NCI-H1105 (cell line): ENCODE data around the gene FGF18.

Experiments used
- DNase-seq: peaks from one replicate; lab custom pipeline; 2025; lab: John Stamatoyannopoulos, UW

FGF18 gene

DNA sequence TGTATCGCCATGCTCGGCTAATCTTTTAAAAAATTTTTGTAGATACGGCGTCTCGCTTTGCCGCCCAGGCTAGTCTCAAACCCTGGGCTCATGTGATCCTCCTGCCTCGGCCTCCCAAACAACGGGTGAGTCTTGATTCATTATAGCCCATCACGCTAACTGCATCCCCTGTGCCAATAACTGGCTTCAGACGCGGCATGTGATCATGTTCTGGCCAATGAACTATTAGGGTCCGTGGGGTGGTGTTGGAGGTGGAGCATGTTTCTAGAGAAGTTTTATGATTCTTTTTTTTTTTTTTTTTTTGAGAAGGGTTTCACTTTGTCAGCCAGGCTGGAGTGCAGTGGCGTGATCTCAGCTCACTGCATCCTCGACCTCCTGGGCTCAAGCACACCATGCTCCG lies 51.0 kb downstream of the FGF18 start:
- DNase-seq, result no peak

DNA sequence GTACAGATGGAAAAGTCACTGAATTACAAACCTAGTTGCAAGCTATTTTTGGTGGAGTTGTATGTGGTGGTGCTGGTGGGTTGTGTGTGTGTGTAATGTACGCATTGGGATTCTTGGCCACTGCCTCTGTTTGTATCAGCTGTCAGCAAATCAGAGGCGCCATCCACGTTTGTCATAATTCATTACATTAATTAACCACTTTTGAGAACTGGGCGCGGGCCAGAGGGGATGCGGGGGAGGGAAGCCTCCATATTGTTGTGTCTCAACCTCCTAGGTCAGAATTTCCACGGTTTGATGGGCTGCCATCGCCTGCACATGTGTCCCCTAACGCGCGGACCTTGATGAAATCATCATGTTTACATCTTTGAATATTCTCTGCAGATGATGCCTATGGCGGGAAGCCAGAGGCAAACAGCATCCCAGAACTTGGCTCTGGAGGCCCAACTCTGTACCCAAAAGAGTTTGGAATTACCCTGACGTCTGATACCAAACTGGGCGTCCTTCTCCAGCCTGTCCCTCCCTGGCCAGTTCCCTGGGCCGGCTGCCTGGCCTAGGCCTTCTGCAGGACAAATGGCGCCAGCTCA lies 54.9 kb downstream of the FGF18 start:
- DNase-seq, result peak; percentile 8

DNA sequence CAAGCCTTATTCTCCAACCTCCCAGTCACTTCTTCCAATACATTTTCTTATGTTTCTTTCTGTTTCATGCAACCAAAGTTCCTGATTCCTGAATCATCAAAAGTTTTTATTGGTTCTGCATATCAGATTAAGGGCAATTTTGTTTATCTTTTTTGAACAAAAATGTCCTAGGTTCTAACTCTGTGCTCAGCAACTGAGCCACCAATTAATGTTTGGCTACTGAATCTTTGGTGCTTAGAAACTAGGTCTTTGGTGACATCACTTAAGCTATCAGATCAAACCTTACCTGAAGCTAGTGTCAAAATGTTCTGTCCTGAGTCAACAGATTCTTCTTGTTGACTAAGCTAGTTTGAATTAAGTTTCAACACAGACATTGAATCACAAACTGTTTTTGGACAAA lies 56.1 kb downstream of the FGF18 start:
- no peak for DNase-seq

DNA sequence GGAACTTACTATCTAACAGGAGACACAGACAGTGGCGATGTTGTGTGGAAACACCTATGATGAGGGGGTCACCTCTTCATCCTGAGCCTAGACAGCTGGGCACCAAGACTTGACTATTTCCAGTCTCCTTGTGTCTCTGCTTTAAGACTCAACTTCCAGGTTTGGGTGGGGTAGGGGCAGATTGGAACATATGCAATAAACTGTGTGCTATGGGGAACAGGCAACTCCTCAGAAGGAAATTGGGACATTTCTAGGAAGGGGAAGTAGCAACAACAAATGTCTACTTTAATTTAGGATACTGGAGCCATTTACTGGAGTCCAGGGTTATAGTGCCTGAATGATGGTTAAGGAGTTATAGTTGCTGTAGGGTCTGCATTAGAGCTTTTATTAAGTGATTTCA lies 57.3 kb downstream of the FGF18 start:
- no peak for DNase-seq

DNA sequence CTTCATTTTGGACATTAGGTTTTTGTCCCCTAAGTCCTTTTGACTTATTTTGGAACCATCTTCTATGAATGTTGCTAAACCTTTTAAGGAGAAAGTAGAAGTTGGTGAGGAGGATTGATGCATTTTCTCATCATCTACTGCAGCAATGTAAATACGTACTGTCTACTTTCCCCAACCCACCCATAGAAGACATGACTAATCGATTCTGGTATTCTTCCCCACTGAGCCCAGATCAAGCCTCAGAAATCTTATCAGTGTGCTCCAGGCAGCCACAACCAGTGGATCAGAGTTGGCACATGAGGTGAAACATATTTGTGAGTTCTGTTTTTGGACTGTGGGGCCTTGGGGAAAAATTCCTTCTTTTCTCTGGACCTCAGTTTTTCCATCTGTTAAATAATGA lies 57.7 kb downstream of the FGF18 start:
- DNase-seq, result no peak

GRCh38 chr5:171477666-171478065 lies 58.2 kb downstream of the FGF18 start:
- DNase-seq, result no peak

- no peak for DNase-seq
These were observed 59.7 kb downstream of the FGF18 start for GRCh38 chr5:171478946-171479775.

DNA sequence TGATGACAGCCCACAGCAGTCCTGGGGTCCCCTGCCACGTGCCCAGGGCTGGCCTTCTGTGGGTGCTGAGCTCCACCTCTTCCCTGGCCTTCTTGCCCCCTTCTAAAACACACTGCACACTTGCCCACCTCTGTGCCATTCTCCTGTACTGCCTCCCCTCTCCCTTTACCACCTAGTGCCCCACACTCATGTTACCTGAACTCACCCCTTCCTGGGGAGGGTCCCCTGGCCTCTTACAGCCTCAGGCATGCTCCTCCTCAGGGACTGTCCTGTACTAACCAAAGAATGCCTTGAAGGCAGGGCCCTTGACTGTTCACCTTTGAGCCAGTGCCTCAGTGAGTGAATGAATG lies 60.3 kb downstream of the FGF18 start:
- no peak for DNase-seq

GRCh38 chr5:171480239-171480638 lies 60.8 kb downstream of the FGF18 start:
- no peak for DNase-seq

DNA sequence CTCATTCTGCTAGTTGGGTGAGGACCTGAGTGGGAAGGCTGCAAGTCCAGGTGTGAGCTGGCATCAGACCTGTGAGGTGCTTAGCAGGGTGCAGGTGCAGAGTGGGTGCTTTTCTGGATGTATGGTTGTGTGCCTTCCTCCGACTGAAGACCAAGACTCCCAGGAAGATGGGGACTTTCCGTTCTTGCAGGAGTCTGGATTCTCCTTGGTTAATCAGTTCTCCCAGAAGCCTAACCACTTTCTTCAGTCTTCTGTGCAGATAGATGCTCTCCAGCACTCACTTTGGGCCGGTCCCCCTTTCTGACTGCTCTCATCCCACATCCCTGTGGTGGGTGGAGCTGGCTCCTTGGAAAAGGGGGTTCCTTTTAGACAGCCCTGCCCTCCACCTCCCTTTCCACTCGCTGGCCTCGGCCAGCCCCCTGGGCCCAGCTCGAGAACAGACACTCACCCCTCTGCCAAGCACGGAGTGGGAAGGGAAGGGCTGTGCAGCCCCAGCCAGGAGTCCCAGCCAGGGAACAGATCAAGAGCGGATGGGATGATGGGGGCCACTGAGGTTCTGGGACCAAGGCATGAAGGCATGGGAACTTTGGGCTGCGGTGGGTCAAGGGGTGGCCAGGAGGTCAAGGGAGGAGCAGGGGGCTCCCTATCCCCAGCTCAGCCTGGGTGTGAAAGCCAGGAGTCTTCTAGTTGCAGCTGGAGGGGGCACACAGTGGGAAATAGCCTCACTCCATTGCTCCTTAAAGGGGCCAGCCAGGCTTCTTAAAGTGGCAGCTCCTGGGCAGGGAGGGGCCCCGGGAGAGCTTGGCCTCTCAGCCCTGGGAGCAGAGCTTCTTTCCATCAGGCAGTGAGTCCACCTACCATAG lies 62.4 kb downstream of the FGF18 start:
- no peak for DNase-seq

- DNase-seq, result no peak
These were observed 62.9 kb downstream of the FGF18 start for GRCh38 chr5:171482434-171482730.

- no peak for DNase-seq
These were observed 64.2 kb downstream of the FGF18 start for GRCh38 chr5:171483551-171484135.

DNA sequence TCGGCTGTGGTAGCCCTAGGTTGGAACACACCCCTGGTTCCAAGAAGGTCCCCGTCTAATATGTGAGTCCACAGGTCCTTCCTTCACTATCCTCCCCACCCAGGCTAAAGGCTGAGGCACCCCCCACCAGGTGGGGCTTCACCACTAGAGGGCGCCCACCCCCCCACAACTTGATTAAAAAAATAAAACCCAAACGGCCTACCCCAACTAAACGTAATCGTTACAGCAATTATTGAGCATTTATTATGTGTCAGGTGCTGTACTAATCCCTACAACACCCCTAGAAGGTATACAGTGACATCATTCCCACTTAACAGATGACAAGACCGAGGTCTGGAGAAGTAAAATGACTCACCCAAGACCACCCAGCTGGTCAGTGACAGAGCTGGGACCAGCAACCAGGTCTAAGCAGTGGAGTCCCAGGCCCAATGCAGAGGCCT lies 65.0 kb downstream of the FGF18 start:
- no peak for DNase-seq

DNA sequence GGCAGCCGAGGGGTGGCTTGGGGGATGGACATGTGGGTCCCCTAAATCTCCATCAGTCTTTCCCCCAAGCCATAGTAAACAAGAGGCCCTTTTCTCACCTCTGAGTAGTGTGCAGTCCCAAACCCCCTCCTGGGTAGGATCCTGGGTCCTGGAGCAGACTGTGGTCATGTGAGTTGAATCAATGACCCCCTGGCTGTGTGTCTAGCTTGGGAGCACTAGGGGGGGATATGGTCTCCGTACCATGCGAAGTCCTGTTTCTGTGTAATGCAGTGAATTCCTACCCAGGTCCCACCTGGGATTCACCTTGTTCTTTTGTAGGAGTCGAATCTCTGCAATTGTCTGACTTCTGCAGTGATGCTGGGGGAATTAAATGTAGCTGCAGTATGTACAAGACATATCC lies 66.2 kb downstream of the FGF18 start:
- no peak for DNase-seq

DNA sequence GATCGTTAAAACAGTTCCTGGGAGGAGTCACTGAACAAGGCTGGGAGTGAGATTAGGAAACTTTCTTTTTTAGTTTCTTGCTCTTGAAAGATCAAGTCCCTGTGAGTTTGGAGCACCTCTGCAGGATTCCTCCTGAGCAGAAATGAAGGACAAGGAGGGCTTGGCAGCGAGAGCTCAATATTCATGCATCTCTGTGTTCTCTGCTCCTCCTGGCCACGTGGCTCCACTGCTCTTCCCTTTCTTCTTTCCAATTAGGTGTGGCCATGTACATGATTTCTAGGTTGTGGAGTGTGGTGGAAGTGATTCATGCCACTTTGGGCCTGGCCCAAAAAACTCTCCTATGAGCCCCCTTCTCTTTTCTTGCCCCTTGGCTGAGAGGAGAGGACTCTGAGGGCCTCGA lies 67.2 kb downstream of the FGF18 start:
- DNase-seq, result no peak

DNA sequence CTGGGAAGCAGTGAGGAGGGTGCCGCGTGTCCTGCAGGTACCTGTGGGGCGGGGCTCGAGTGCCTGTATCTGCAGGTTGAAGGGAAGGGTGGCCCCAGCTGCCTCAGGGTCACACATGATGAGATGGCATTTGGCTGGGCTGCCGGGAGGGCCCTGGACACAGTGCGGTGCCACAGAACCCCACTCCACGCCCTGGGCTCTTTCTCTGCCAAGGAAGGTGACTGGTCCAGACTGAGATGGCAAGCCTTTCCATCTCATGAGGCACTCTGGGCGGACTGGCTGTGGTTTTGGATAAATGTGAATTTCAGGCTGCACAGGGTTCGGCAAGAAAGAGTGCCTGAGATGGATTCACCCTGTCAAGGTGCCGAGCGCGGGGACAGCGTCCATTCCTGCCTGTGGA lies 69.4 kb downstream of the FGF18 start:
- no peak for DNase-seq

GRCh38 chr5:171492781-171493180 lies 73.3 kb downstream of the FGF18 start:
- no peak for DNase-seq

GRCh38 chr5:171493646-171494393 lies 74.4 kb downstream of the FGF18 start:
- DNase-seq, result no peak

- no peak for DNase-seq
These were observed 75.1 kb downstream of the FGF18 start for GRCh38 chr5:171494452-171495121.

DNA sequence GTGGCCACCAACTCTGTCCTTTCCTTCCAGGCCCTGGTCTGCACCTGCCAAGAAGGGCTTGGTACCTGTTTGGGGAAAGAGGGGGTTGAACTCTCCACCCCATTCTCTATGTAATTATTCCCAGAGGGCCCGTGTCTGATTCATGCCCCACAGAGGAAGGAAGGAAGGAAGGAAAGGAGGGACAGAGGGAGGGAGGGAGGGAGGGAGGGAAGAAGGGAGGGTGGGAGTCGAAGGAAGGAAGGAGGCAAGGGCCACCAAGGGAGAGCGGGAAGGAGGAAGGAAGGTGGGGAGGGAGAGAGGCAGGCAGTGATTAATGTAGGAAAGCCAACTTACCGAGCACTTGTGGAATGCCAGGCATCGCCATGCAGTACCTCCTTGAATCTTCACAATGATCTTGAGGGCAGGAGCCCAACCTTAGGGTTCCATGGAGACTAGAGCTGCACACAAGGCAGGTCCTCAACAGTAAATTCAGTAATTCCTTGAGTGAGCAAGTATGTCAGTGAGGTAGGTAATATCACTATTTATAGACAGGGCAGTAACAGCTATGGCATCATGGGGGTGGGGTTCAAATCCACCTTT lies 75.8 kb downstream of the FGF18 start:
- DNase-seq, result no peak

GRCh38 chr5:171496456-171496855 lies 77.0 kb downstream of the FGF18 start:
- no peak for DNase-seq
